ENCODE results near the gene RAB24. TPM values are rescaled to one million over a fixed set of nuclear protein-coding genes. Genes with fewer than 3 reads are reported as not detected.
A peak's percentile ranks its signal among the peaks of the same experiment; 100 is the strongest.

The RAB24 gene
- total and polyA plus RNA-seq, 9 donors = 17.0 to 40.4 (median 26.8) TPM

GRCh38 chr5:177332031-177332895, 28.7 kb upstream of the RAB24 start:
- Histone ChIP-seq H3K9me3 (no peaks in the 10 kb centered on the region), H3K27ac (no peak overlapping the region), H3K27me3 (no peaks in the 10 kb centered on the region), H3K4me3 (no peak overlapping the region), H3K36me3 (no peaks in the 10 kb centered on the region), H3K4me1 (ENCODE audit: insufficient read depth) (no peaks in the 10 kb centered on the region)
- no peak for DNase-seq
- intact Hi-C loops (cut with DNase I) = no loop called here
- WGBS, 3 donors = 84 to 89% (median 87%) methylated on average over 33 to 35 of the region's 35 CpGs
- TF ChIP-seq EP300 (IDR thresholded peaks at IDR 0.05) (no peak), CTCF (IDR thresholded peaks at IDR 0.05) (no peak), POLR2A (IDR thresholded peaks at IDR 0.05) (no peak)

- no peaks in the 10 kb centered on the region for H3K27me3 ChIP-seq
- no peak overlapping the region for H3K4me3 ChIP-seq
- DNase-seq = no peak
- H3K9me3 ChIP-seq = no peaks in the 10 kb centered on the region
- H3K36me3 ChIP-seq = no peaks in the 10 kb centered on the region
- 82 to 87% (median 87%) methylated on average over 27 of the region's 27 CpGs for WGBS, 3 donors
- intact Hi-C loops (cut with DNase I) = no loop called here
- no peaks in the 10 kb centered on the region for H3K4me1 ChIP-seq (ENCODE audit: insufficient read depth)
- no peak overlapping the region for H3K27ac ChIP-seq
- TF ChIP-seq POLR2A (IDR thresholded peaks at IDR 0.05) = no peak
- TF ChIP-seq EP300 (IDR thresholded peaks at IDR 0.05) = no peak
- TF ChIP-seq CTCF (IDR thresholded peaks at IDR 0.05) = no peak
Measured at GRCh38 chr5:177330991-177331842, 27.7 kb upstream of the RAB24 start.

GRCh38 chr5:177329883-177330282, 26.4 kb upstream of the RAB24 start:
- WGBS, 3 donors = 74 to 89% (median 84%) methylated on average over 6 of the region's 6 CpGs
- intact Hi-C loops (cut with DNase I) = no loop called here
- Histone ChIP-seq H3K27me3 (no peaks in the 10 kb centered on the region), H3K27ac (no peak overlapping the region), H3K36me3 (no peaks in the 10 kb centered on the region), H3K4me1 (ENCODE audit: insufficient read depth) (no peaks in the 10 kb centered on the region), H3K9me3 (no peaks in the 10 kb centered on the region), H3K4me3 (no peak overlapping the region)
- DNase-seq = no peak
- no peak for TF ChIP-seq POLR2A (IDR thresholded peaks at IDR 0.05)
- no peak for TF ChIP-seq CTCF (IDR thresholded peaks at IDR 0.05)
- TF ChIP-seq EP300 (IDR thresholded peaks at IDR 0.05) = no peak

GRCh38 chr5:177328545-177329231, 25.2 kb upstream of the RAB24 start:
- 85 to 88% (median 87%) methylated on average over 19 of the region's 19 CpGs for WGBS, 3 donors
- Histone ChIP-seq H3K4me1 (ENCODE audit: insufficient read depth) (no peaks in the 10 kb centered on the region), H3K36me3 (no peaks in the 10 kb centered on the region), H3K9me3 (no peaks in the 10 kb centered on the region), H3K4me3 (no peak overlapping the region), H3K27ac (no peak overlapping the region), H3K27me3 (no peaks in the 10 kb centered on the region)
- DNase-seq = peak in 1 of 5 donors; percentile 2
- intact Hi-C loops (cut with DNase I) = no loop called here
- TF ChIP-seq POLR2A (IDR thresholded peaks at IDR 0.05) (no peak), CTCF (IDR thresholded peaks at IDR 0.05) (no peak), EP300 (IDR thresholded peaks at IDR 0.05) (no peak)
